Measurements from ENCODE around the gene C15orf61. TPM values are rescaled to one million over a fixed set of nuclear protein-coding genes. Genes with fewer than 3 reads are reported as not detected.

Gene C15orf61
- total and polyA plus RNA-seq, 2 of the 13 experiments (the other 11 are each of a cell fraction or from before 2014, with no cell fraction given): 2.1 to 6.6 TPM

- Histone ChIP-seq H4K20me1 (ENCODE audit: insufficient read depth, low read length) (no peaks in the 10 kb centered on the region), H3K79me2 (ENCODE audit: insufficient read depth, low read length) (no peaks in the 10 kb centered on the region), H3K9me3 (ENCODE audit: low read length) (no peaks in the 10 kb centered on the region), H3K9ac (ENCODE audit: insufficient read depth, low read depth, low read length) (no peak overlapping the region), H3K27ac (ENCODE audit: extremely low read length, insufficient read depth, low read length) (no peak overlapping the region), H3K4me1 (ENCODE audit: insufficient read depth, low read length) (peaks cover 17% of the 10 kb centered on the region), H3K4me3 (replicated peaks in 1 of 3; ENCODE audit: insufficient read depth in 1 of 3, low read depth in 2 of 3, low read length in 3 of 3) (no peak overlapping the region), H3K36me3 (replicated peaks in 1 of 2; ENCODE audit: control insufficient read depth in 1 of 2, insufficient read depth in 2 of 2, low read length in 2 of 2) (peaks cover 2 to 12% of the 10 kb centered on the region in 2 experiments; a peak in 4 of 5 replicates), H2AFZ (ENCODE audit: low read length) (no peak overlapping the region), H3K27me3 (ENCODE audit: control insufficient read depth in 1 of 2, insufficient read depth in 2 of 2, low read length in 2 of 2) (no peaks in the 10 kb centered on the region), H3K4me2 (ENCODE audit: low read depth, low read length) (no peak overlapping the region)
- no TSS peak for BruUV-seq (replicated peaks)
- intact Hi-C loops (cut with micrococcal nuclease; ENCODE audit: unreplicated experiment) (no loop called here), in situ Hi-C loops (cut with HindIII; ENCODE audit: extremely low pct_ligation_motif_present, low pct_unique_long_range_greater_than_20kb) (no loop called here)
- no peak for DNase-seq (ENCODE audit: low spot score)
- no peak for ATAC-seq
- no peak for FAIRE-seq
- CTCF ChIA-PET (ENCODE audit: low intra/inter-chr PET ratio, low total read pairs): no interaction called here
- WGBS (ENCODE audit: low lambda C conversion rate): 94% methylated on average over 8 of the region's 8 CpGs
- POLR2A ChIA-PET: no interaction called here
- TF ChIP-seq ZNF510 (CRISPR knock-in tag; IDR thresholded peaks at IDR 0.05; ENCODE audit: low read depth) (no peak), NFIC (IDR thresholded peaks at IDR 0.05; ENCODE audit: low read length) (no peak), ZSCAN5A (CRISPR knock-in tag; IDR thresholded peaks at IDR 0.05; ENCODE audit: borderline replicate concordance) (no peak), GLI4 (CRISPR knock-in tag; IDR thresholded peaks at IDR 0.05; ENCODE audit: borderline replicate concordance) (no peak), CEBPZ (IDR thresholded peaks at IDR 0.05; ENCODE audit: low read length) (no peak), ZNF713 (CRISPR knock-in tag; IDR thresholded peaks at IDR 0.05) (no peak), IRF2 (CRISPR knock-in tag; IDR thresholded peaks at IDR 0.05) (no peak), NKX3-1 (CRISPR knock-in tag; IDR thresholded peaks at IDR 0.05) (no peak), HNRNPUL1 (IDR thresholded peaks at IDR 0.05; ENCODE audit: low read depth, low read length) (no peak), PAX8 (CRISPR knock-in tag; IDR thresholded peaks at IDR 0.05; ENCODE audit: borderline replicate concordance) (no peak), PREB (CRISPR knock-in tag; IDR thresholded peaks at IDR 0.05) (no peak), ARNT2 (CRISPR knock-in tag; IDR thresholded peaks at IDR 0.05; ENCODE audit: low read depth) (no peak), ELF3 (CRISPR knock-in tag; IDR thresholded peaks at IDR 0.05) (no peak), ZFP36L1 (CRISPR knock-in tag; IDR thresholded peaks at IDR 0.05) (no peak)
These were observed 28.1 kb downstream of the C15orf61 start for GRCh38 chr15:67548862-67549651.
